ENCODE results near the gene AAK1. TPM values are rescaled to one million over a fixed set of nuclear protein-coding genes. Genes with fewer than 3 reads are reported as not detected.
"Not testable (repeated sequence)": the region's sequence is repeated elsewhere in the genome, so short reads cannot be mapped to it uniquely, and the experiment has no call there.

Gene AAK1
- total and polyA plus RNA-seq, 7 donors = 7.8 to 95.2 (median 52.5) TPM

GRCh38 chr2:69452687-69453086 is 190.9 kb downstream of the AAK1 start:
- Histone ChIP-seq H3K27ac (no peak overlapping the region), H3K36me3 (ENCODE audit: insufficient read depth in 1 of 2, low read depth in 1 of 2) (no peaks in the 10 kb centered on the region), H3K4me1 (no peaks in the 10 kb centered on the region), H3K9me3 (no peaks in the 10 kb centered on the region), H3K27me3 (ENCODE audit: insufficient read depth in 3 of 3, low read length in 2 of 3) (no peaks in the 10 kb centered on the region), H3K4me3 (no peak overlapping the region)
- no peak for DNase-seq
- TF ChIP-seq, protein P1, sequence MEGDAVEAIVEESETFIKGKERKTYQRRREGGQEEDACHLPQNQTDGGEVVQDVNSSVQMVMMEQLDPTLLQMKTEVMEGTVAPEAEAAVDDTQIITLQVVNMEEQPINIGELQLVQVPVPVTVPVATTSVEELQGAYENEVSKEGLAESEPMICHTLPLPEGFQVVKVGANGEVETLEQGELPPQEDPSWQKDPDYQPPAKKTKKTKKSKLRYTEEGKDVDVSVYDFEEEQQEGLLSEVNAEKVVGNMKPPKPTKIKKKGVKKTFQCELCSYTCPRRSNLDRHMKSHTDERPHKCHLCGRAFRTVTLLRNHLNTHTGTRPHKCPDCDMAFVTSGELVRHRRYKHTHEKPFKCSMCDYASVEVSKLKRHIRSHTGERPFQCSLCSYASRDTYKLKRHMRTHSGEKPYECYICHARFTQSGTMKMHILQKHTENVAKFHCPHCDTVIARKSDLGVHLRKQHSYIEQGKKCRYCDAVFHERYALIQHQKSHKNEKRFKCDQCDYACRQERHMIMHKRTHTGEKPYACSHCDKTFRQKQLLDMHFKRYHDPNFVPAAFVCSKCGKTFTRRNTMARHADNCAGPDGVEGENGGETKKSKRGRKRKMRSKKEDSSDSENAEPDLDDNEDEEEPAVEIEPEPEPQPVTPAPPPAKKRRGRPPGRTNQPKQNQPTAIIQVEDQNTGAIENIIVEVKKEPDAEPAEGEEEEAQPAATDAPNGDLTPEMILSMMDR (IDR thresholded peaks at IDR 0.05) = no peak
- 92 to 98% (median 97%) methylated on average over 3 of the region's 3 CpGs for WGBS, 3 donors
- intact Hi-C loops (cut with DNase I) = no loop called here
- no peak for ATAC-seq

- H3K4me3 ChIP-seq = no peak overlapping the region
- no peaks in the 10 kb centered on the region for H3K9me3 ChIP-seq
- H3K36me3 ChIP-seq (ENCODE audit: insufficient read depth in 1 of 2, low read depth in 1 of 2) = no peaks in the 10 kb centered on the region
- no peaks in the 10 kb centered on the region for H3K4me1 ChIP-seq
- H3K27ac ChIP-seq = no peak overlapping the region
- ATAC-seq = no peak
- H3K27me3 ChIP-seq (ENCODE audit: insufficient read depth in 3 of 3, low read length in 2 of 3) = no peaks in the 10 kb centered on the region
- DNase-seq = no peak
- WGBS, 3 donors = 83 to 86% (median 84%) methylated on average over 6 of the region's 6 CpGs
- TF ChIP-seq, protein P1 (IDR thresholded peaks at IDR 0.05) = no peak
- intact Hi-C loops (cut with DNase I) = no loop called here
These were observed 192.7 kb downstream of the AAK1 start for GRCh38 chr2:69450735-69451416.

DNA sequence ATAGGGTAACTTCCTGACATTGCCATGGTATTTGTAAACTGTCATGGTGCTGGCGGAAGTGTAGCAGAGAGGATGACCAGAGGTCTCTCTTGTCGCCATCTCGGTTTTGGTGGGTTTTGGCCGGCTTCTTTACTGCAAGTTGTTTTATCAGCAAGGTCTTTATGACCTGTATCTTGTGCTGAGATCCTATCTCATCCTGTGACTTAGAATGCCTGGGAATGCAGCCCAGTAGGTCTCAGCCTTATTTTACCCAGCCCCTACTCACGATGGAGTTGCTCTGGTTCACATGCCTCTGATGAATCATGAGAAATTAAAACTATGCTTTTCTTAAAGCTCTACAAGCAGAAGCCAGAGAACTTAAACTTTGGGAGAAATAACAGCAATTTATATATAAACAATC is 193.6 kb downstream of the AAK1 start:
- 81 to 87% (median 82%) methylated on average over 5 of the region's 5 CpGs for WGBS, 3 donors
- Histone ChIP-seq H3K27ac (no peak overlapping the region), H3K4me3 (no peak overlapping the region), H3K27me3 (ENCODE audit: insufficient read depth in 3 of 3, low read length in 2 of 3) (no peaks in the 10 kb centered on the region), H3K9me3 (no peaks in the 10 kb centered on the region), H3K36me3 (ENCODE audit: insufficient read depth in 1 of 2, low read depth in 1 of 2) (no peaks in the 10 kb centered on the region), H3K4me1 (no peaks in the 10 kb centered on the region)
- intact Hi-C loops (cut with DNase I) = no loop called here
- TF ChIP-seq, protein P1 (IDR thresholded peaks at IDR 0.05) = no peak
- ATAC-seq (no peak), DNase-seq (no peak)

DNA sequence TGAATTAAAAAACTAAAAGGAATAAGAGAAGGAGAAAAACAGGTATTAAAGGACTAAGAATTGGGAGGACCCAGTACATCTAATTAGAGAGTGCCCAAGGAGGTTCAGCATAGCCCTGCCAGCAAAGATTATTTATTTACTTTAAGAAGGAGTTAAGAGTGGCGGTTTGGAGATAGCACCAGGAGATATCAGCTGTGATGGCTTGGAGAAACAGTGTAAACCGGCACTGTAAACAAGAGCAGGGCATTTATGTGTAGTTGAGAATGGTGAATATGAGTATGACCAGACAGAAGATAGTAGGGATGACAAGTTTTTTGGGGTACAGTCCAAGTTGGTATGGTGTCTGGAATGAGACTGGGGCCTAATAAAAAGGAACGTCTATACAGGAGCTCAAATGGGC is 199.9 kb downstream of the AAK1 start:
- intact Hi-C loops (cut with DNase I); H3K36me3 ChIP-seq (ENCODE audit: insufficient read depth in 1 of 2, low read depth in 1 of 2); H3K4me1 ChIP-seq; DNase-seq; H3K27ac ChIP-seq; H3K9me3 ChIP-seq; H3K4me3 ChIP-seq; ATAC-seq; H3K27me3 ChIP-seq (ENCODE audit: insufficient read depth in 3 of 3, low read length in 2 of 3): not testable (repeated sequence)
- 89 to 93% (median 90%) methylated on average over 3 of the region's 3 CpGs for WGBS, 3 donors

DNA sequence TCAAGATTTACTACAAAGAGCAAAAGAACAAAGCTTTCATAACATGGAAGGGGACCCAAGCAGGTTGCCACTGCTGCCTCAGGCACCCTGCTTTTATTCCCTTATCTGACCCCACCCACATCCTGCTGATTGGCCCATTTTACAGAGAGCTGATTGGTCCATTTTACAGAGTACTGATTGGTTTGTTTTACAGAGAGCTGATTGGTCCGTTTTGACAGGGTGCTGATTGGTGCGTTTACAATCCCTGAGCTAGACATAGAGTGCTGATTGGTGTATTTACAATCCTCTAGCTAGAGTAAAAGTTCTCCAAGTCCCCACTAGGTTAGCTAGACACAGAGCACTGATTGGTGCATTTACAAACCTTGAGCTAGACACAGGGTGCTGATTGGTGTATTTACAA is 204.0 kb downstream of the AAK1 start:
- H3K4me3 ChIP-seq; H3K27me3 ChIP-seq (ENCODE audit: insufficient read depth in 3 of 3, low read length in 2 of 3); H3K36me3 ChIP-seq (ENCODE audit: insufficient read depth in 1 of 2, low read depth in 1 of 2); H3K9me3 ChIP-seq; H3K27ac ChIP-seq; ATAC-seq; intact Hi-C loops (cut with DNase I); DNase-seq: not testable (repeated sequence)
- WGBS, 3 donors = 95 to 98% (median 97%) methylated on average over 2 of the region's 2 CpGs
- peaks cover 15% of the 10 kb centered on the region for H3K4me1 ChIP-seq

GRCh38 chr2:69438580-69438979 is 205.0 kb downstream of the AAK1 start:
- 97 to 98% (median 98%) methylated on average over 6 of the region's 6 CpGs for WGBS, 3 donors
- intact Hi-C loops (cut with DNase I) = no loop called here
- no peak for ATAC-seq

More at GRCh38 chr2:69438580-69438979, 205.0 kb downstream of the AAK1 start:
- TF ChIP-seq, protein P1 (IDR thresholded peaks at IDR 0.05) = no peak
- no peak overlapping the region for H3K4me3 ChIP-seq
- H3K27ac ChIP-seq = peak overlapping the region; percentile 96
- DNase-seq = no peak
- no peaks in the 10 kb centered on the region for H3K36me3 ChIP-seq (ENCODE audit: insufficient read depth in 1 of 2, low read depth in 1 of 2)
- peaks cover 15% of the 10 kb centered on the region for H3K4me1 ChIP-seq
- H3K27me3 ChIP-seq (ENCODE audit: insufficient read depth in 3 of 3, low read length in 2 of 3) = no peaks in the 10 kb centered on the region
- H3K9me3 ChIP-seq = no peaks in the 10 kb centered on the region

All from psoas muscle (tissue), 8 donors.